KMS-11 (cell line): ENCODE data around the gene POLR2A.

Experiments
- H2AFZ ChIP-seq: fragments of 200-600 bp; sonication (generic); 2 replicates; pipeline ENCODE4 v1.6.1; 2016; ENCODE audit warnings: antibody characterized with exemption, mixed run types, low read depth
- H3K27ac ChIP-seq: fragments of 200-600 bp; sonication (generic); 2 replicates; pipeline ENCODE4 v1.6.1; 2016; ENCODE audit warnings: mild to moderate bottlenecking, mixed run types
- H3K27me3 ChIP-seq: fragments of 200-600 bp; sonication (generic); 2 replicates; pipeline ENCODE4 v1.6.1; 2017; ENCODE audit warnings: mild to moderate bottlenecking, low read depth, mixed run types, moderate library complexity; ENCODE audit not compliant: insufficient read depth
- H3K36me3 ChIP-seq: fragments of 200-600 bp; sonication (generic); 2 replicates; pipeline ENCODE4 v1.6.1; 2017; ENCODE audit warnings: mild to moderate bottlenecking, mixed run types; ENCODE audit not compliant: insufficient read depth
- H3K4me1 ChIP-seq: fragments of 200-600 bp; sonication (generic); 2 replicates; pipeline ENCODE4 v1.6.1; 2016; ENCODE audit warnings: mild to moderate bottlenecking, low read depth, mixed run types; ENCODE audit not compliant: poor library complexity, severe bottlenecking
- H3K4me2 ChIP-seq: fragments of 200-600 bp; sonication (generic); 2 replicates; pipeline ENCODE4 v1.7.0; 2016; ENCODE audit warnings: mild to moderate bottlenecking, mixed run types
- H3K4me3 ChIP-seq: fragments of 200-600 bp; sonication (generic); IDR thresholded peaks from 2 replicates; pipeline ENCODE4 v1.6.1; 2017; ENCODE audit warnings: low read depth, low read length, mixed read lengths; ENCODE audit not compliant: insufficient read depth
- H3K79me2 ChIP-seq: fragments of 200-600 bp; sonication (generic); 2 replicates; pipeline ENCODE4 v1.6.1; 2016; ENCODE audit warnings: low read depth, mixed run types; ENCODE audit not compliant: insufficient read depth
- H3K9ac ChIP-seq: fragments of 200-600 bp; sonication (generic); 2 replicates; pipeline ENCODE4 v1.6.1; 2016; ENCODE audit warnings: mild to moderate bottlenecking, mixed run types
- H4K20me1 ChIP-seq: fragments of 200-600 bp; sonication (generic); 2 replicates; pipeline ENCODE4 v1.6.1; 2016; ENCODE audit warnings: mild to moderate bottlenecking, mixed run types; ENCODE audit not compliant: insufficient read depth
- TF ChIP-seq, protein P1 (sequence below): fragments of 200-600 bp; sonication (generic); conservative IDR thresholded peaks from 2 replicates; pipeline ENCODE4 v1.6.1; 2017; ENCODE audit warnings: low read depth, mild to moderate bottlenecking, antibody characterized with exemption, low read length, moderate library complexity, mixed read lengths

The POLR2A gene

GRCh38 chr17:7484067-7484918 lies at the start of gene POLR2A:
POLR2A (plus strand) TSS chr17:7484366.
- Histone ChIP-seq H4K20me1 (no peaks in the 10 kb centered on the region), H3K36me3 (no peaks in the 10 kb centered on the region), H3K27ac (peak within 1 kb of the TSS; percentile 97), H3K9ac (peak within 1 kb of the TSS; percentile 97), H3K4me2 (peak within 1 kb of the TSS; percentile 29; the same call in 1 of the 2 replicates), H3K27me3 (no peaks in the 10 kb centered on the region), H3K4me3 (no peak within 1 kb of the TSS), H3K4me1 (no peaks in the 10 kb centered on the region), H2AFZ (no peak within 1 kb of the TSS), H3K79me2 (peaks cover 23% of the 10 kb centered on the region)
- TF ChIP-seq, protein P1, sequence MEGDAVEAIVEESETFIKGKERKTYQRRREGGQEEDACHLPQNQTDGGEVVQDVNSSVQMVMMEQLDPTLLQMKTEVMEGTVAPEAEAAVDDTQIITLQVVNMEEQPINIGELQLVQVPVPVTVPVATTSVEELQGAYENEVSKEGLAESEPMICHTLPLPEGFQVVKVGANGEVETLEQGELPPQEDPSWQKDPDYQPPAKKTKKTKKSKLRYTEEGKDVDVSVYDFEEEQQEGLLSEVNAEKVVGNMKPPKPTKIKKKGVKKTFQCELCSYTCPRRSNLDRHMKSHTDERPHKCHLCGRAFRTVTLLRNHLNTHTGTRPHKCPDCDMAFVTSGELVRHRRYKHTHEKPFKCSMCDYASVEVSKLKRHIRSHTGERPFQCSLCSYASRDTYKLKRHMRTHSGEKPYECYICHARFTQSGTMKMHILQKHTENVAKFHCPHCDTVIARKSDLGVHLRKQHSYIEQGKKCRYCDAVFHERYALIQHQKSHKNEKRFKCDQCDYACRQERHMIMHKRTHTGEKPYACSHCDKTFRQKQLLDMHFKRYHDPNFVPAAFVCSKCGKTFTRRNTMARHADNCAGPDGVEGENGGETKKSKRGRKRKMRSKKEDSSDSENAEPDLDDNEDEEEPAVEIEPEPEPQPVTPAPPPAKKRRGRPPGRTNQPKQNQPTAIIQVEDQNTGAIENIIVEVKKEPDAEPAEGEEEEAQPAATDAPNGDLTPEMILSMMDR = no peak

- Histone ChIP-seq H2AFZ (peak overlapping the region; percentile 30; the same call in 1 of the 2 replicates), H3K4me1 (no peaks in the 10 kb centered on the region), H3K27me3 (no peaks in the 10 kb centered on the region), H3K4me2 (no peak overlapping the region), H3K9ac (no peak overlapping the region), H3K36me3 (no peaks in the 10 kb centered on the region), H3K27ac (no peak overlapping the region), H3K79me2 (no peaks in the 10 kb centered on the region), H3K4me3 (no peak overlapping the region), H4K20me1 (no peaks in the 10 kb centered on the region)
- TF ChIP-seq, protein P1 = no peak
Measured at GRCh38 chr17:7435676-7436555, 48.2 kb upstream of the POLR2A start.

- H2AFZ ChIP-seq = no peak overlapping the region
- no peak overlapping the region for H3K9ac ChIP-seq
- no peaks in the 10 kb centered on the region for H3K36me3 ChIP-seq
- TF ChIP-seq, protein P1 = no peak
- no peaks in the 10 kb centered on the region for H3K79me2 ChIP-seq
- H3K27me3 ChIP-seq = no peaks in the 10 kb centered on the region
- H3K27ac ChIP-seq = no peak overlapping the region
- H3K4me3 ChIP-seq = no peak overlapping the region
- H3K4me1 ChIP-seq = no peaks in the 10 kb centered on the region
- no peak overlapping the region for H3K4me2 ChIP-seq
- no peaks in the 10 kb centered on the region for H4K20me1 ChIP-seq
Measured at GRCh38 chr17:7436556-7437368, 47.4 kb upstream of the POLR2A start.

DNA sequence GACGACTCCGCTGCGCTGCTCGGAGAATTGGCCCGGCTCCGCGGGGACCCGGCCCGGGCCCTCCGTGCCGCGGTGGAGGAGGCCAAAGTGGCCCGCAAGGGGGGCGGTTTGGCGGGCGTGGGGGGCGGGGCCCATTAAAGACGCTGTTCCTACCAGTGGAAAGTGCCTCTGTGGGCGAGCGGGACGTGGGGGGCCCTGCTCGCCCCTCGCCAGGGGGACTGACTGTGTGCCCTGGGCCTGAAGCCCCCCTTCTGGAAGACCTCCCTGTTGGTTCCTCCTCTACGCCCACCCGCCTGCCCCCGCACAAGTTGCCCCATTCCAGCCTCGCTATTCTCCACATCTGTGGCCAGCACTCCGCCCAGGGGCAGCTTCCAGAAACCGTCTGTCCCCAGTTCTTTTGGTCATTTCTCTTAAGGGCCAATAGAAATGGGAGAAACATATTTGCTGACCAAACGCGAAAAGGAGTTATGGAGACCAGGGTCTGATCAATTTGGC lies 46.8 kb upstream of the POLR2A start:
- Histone ChIP-seq H3K27ac (no peak overlapping the region), H2AFZ (no peak overlapping the region), H3K79me2 (no peaks in the 10 kb centered on the region), H4K20me1 (no peaks in the 10 kb centered on the region), H3K27me3 (no peaks in the 10 kb centered on the region), H3K36me3 (no peaks in the 10 kb centered on the region), H3K4me3 (no peak overlapping the region), H3K4me2 (no peak overlapping the region), H3K4me1 (no peaks in the 10 kb centered on the region), H3K9ac (no peak overlapping the region)
- TF ChIP-seq, protein P1 = no peak
